ENCODE data around the gene RAD51B. TPM values are rescaled to one million over a fixed set of nuclear protein-coding genes. Genes with fewer than 3 reads are reported as not detected.

RAD51B gene
- total RNA-seq, 2 donors from 2014 or later: 22.8 to 33.8 TPM

DNA sequence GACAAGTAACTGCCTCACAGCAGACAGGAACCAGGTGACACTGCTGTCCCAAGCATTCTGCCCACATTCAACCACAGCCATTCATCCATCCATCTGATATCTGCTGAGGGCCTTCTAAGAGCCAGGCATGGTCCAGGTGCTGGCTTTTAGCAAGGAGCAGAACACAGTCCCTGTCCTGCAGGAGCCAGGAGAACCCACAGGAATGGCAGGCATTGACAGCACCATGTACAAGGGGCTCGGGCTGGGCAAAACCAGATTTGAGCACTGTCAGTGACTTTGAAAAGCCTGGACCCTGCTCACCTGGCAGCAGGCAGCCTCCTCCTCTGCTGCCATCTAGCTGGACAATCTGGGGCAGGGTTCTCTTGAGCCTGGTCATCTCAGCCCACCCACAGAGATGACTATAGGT is 836.3 kb downstream of the RAD51B start:
- H3K27me3 Mint-ChIP-seq (ENCODE audit: insufficient read depth): no peaks in the 10 kb centered on the region
- H3K36me3 ChIP-seq (ENCODE audit: control insufficient read depth, insufficient read depth, low read length): no peaks in the 10 kb centered on the region
- no peaks in the 10 kb centered on the region for H3K9me3 ChIP-seq (ENCODE audit: control insufficient read depth, low read length)
- TF ChIP-seq, protein P1, sequence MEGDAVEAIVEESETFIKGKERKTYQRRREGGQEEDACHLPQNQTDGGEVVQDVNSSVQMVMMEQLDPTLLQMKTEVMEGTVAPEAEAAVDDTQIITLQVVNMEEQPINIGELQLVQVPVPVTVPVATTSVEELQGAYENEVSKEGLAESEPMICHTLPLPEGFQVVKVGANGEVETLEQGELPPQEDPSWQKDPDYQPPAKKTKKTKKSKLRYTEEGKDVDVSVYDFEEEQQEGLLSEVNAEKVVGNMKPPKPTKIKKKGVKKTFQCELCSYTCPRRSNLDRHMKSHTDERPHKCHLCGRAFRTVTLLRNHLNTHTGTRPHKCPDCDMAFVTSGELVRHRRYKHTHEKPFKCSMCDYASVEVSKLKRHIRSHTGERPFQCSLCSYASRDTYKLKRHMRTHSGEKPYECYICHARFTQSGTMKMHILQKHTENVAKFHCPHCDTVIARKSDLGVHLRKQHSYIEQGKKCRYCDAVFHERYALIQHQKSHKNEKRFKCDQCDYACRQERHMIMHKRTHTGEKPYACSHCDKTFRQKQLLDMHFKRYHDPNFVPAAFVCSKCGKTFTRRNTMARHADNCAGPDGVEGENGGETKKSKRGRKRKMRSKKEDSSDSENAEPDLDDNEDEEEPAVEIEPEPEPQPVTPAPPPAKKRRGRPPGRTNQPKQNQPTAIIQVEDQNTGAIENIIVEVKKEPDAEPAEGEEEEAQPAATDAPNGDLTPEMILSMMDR (conservative IDR thresholded peaks at IDR 0.05): peak; percentile 64
- no peak overlapping the region for H3K9ac ChIP-seq (ENCODE audit: extremely low read depth, low read length, poor library complexity, severe bottlenecking)
- no peaks in the 10 kb centered on the region for H3K27me3 ChIP-seq (ENCODE audit: control insufficient read depth, insufficient read depth, low read length, poor library complexity, severe bottlenecking)
- no peak overlapping the region for H3K4me3 Mint-ChIP-seq
- no peak overlapping the region for H3K27ac Mint-ChIP-seq
- no peaks in the 10 kb centered on the region for H3K9me3 Mint-ChIP-seq
- H3K4me3 ChIP-seq (ENCODE audit: low read length): no peak overlapping the region
- no peaks in the 10 kb centered on the region for H3K36me3 Mint-ChIP-seq (ENCODE audit: low read depth)
- DNase-seq: no peak
- no peak overlapping the region for H3K27ac ChIP-seq (ENCODE audit: low read depth, low read length)
- no peaks in the 10 kb centered on the region for H3K4me1 ChIP-seq (ENCODE audit: control insufficient read depth, insufficient read depth, low read length)
- whole genome bisulfite sequencing, 2 experiments (ENCODE audit: insufficient coverage in 1 of 2, insufficient read length in 1 of 2): 83 to 88% methylated on average over 1 of the region's 1 CpG
- H3K4me1 Mint-ChIP-seq: peaks cover 11% of the 10 kb centered on the region

DNA sequence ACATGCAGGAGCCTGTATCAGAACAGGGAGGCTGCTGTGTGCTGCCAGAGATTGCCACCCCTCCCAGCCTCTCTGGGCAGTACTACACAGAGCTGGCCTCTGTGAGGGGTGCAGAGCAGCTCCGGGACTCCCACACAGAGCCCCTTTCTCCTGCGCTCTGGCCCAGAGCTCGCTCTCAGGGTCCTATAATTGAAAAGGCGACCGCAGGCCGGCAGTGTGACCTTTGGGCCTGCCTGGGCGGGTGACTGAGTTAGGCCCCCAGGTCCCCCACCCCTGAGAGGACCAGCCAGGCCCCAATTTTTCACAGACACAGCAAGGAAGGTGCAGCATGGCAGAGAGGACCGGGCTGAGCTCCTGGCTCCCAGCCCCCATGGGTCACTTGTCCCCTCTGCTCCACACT is 836.9 kb downstream of the RAD51B start:
- Mint-ChIP-seq H3K4me1 (peaks cover 11% of the 10 kb centered on the region), H3K9me3 (no peaks in the 10 kb centered on the region), H3K4me3 (no peak overlapping the region), H3K36me3 (ENCODE audit: low read depth) (no peaks in the 10 kb centered on the region), H3K27me3 (ENCODE audit: insufficient read depth) (no peaks in the 10 kb centered on the region), H3K27ac (no peak overlapping the region)
- Histone ChIP-seq H3K9ac (ENCODE audit: extremely low read depth, low read length, poor library complexity, severe bottlenecking) (no peak overlapping the region), H3K9me3 (ENCODE audit: control insufficient read depth, low read length) (no peaks in the 10 kb centered on the region), H3K4me1 (ENCODE audit: control insufficient read depth, insufficient read depth, low read length) (no peaks in the 10 kb centered on the region), H3K27me3 (ENCODE audit: control insufficient read depth, insufficient read depth, low read length, poor library complexity, severe bottlenecking) (no peaks in the 10 kb centered on the region), H3K4me3 (ENCODE audit: low read length) (no peak overlapping the region), H3K27ac (ENCODE audit: low read depth, low read length) (no peak overlapping the region), H3K36me3 (ENCODE audit: control insufficient read depth, insufficient read depth, low read length) (no peaks in the 10 kb centered on the region)
- WGBS, 2 experiments (ENCODE audit: insufficient coverage in 1 of 2, insufficient read length in 1 of 2): 90 to 93% methylated on average over 3 to 8 of the region's 8 CpGs
- TF ChIP-seq, protein P1 (conservative IDR thresholded peaks at IDR 0.05): no peak
- no peak for DNase-seq

DNA sequence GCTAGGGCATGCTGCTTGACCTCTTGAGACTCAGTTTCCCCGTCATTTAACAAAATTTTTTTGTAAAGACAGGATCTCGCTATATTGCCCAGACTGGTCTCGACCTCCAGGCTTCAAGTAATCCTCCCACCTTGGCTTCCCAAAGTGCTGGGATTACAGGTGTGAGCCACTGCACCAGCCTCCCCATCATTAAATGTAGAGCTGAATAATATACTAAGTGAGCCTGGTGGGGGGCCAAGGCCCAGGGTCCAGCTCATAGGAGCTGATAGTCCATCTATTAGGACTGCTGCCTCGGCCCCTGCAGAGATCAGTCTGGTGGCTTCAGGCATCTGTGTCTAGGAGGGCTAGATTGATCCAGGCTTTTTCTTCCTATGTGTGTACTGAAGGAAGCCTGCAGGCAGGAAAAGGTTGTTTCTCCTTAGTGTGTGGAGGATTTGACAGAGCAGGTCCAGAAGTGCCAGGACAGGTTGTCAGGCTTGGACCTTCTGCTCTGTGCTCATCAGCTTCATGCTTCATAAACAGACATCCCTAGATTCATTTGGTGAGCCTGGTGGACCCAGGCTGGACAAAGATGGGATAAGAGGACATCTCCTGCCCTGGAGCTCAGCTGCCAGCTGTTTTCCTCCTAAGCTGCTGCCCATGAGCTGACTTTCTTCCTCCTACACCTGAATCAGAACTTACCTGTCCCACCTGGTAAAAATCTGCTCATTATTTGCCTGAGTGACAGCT is 837.9 kb downstream of the RAD51B start:
- no peaks in the 10 kb centered on the region for H3K36me3 Mint-ChIP-seq (ENCODE audit: low read depth)
- H3K4me1 ChIP-seq (ENCODE audit: control insufficient read depth, insufficient read depth, low read length): no peaks in the 10 kb centered on the region
- no peaks in the 10 kb centered on the region for H3K27me3 ChIP-seq (ENCODE audit: control insufficient read depth, insufficient read depth, low read length, poor library complexity, severe bottlenecking)
- 88 to 89% methylated on average over 2 to 4 of the region's 4 CpGs for WGBS, 2 experiments (ENCODE audit: insufficient coverage in 1 of 2, insufficient read length in 1 of 2)
- H3K4me1 Mint-ChIP-seq: peaks cover 18% of the 10 kb centered on the region
- H3K4me3 Mint-ChIP-seq: no peak overlapping the region
- TF ChIP-seq, protein P1 (conservative IDR thresholded peaks at IDR 0.05): no peak
- no peak overlapping the region for H3K27ac ChIP-seq (ENCODE audit: low read depth, low read length)
- H3K9me3 ChIP-seq (ENCODE audit: control insufficient read depth, low read length): no peaks in the 10 kb centered on the region
- no peaks in the 10 kb centered on the region for H3K9me3 Mint-ChIP-seq
- H3K9ac ChIP-seq (ENCODE audit: extremely low read depth, low read length, poor library complexity, severe bottlenecking): no peak overlapping the region
- H3K27me3 Mint-ChIP-seq (ENCODE audit: insufficient read depth): no peaks in the 10 kb centered on the region
- no peaks in the 10 kb centered on the region for H3K36me3 ChIP-seq (ENCODE audit: control insufficient read depth, insufficient read depth, low read length)
- H3K4me3 ChIP-seq (ENCODE audit: low read length): no peak overlapping the region
- H3K27ac Mint-ChIP-seq: no peak overlapping the region
- DNase-seq: no peak

All from endodermal cell (in vitro differentiated cells).